Measurements from ENCODE around the gene ZNF544. TPM values are rescaled to one million over a fixed set of nuclear protein-coding genes. Genes with fewer than 3 reads are reported as not detected.

The ZNF544 gene
- total RNA-seq, 1 experiment from 2014 or later: 50.5 TPM

GRCh38 chr19:58268344-58268743, 39.6 kb downstream of the ZNF544 start:
- no TSS peak for BruUV-seq (replicated peaks)
- intact Hi-C loops (cut with micrococcal nuclease; ENCODE audit: unreplicated experiment): no loop called here
- H3K36me3 ChIP-seq (ENCODE audit: insufficient read depth, low read length, poor library complexity, severe bottlenecking): peaks cover 19% of the 10 kb centered on the region
- TF ChIP-seq CTCF (conservative IDR thresholded peaks at IDR 0.05; ENCODE audit: low read depth, low read length): no peak
- TF ChIP-seq EZH2 (IDR thresholded peaks at IDR 0.05; ENCODE audit: borderline replicate concordance, low read depth, low read length, poor library complexity, severe bottlenecking): no peak
- no peak overlapping the region for H3K27ac ChIP-seq (ENCODE audit: low read depth, low read length, poor library complexity, severe bottlenecking)
- no peaks in the 10 kb centered on the region for H3K27me3 ChIP-seq (replicated peaks; ENCODE audit: insufficient read depth, low read depth, low read length, poor library complexity)
- DNase-seq (ENCODE audit: low spot score): no peak
- no peaks in the 10 kb centered on the region for H3K4me1 ChIP-seq (ENCODE audit: insufficient read depth, low read length, poor library complexity, severe bottlenecking)
- peaks cover 68% of the 10 kb centered on the region for H3K9me3 ChIP-seq (ENCODE audit: low read depth, low read length, poor library complexity, severe bottlenecking)
- CTCF ChIA-PET: no interaction called here
- H3K4me3 ChIP-seq (ENCODE audit: low read depth, low read length, poor library complexity, severe bottlenecking): no peak overlapping the region
- POLR2A ChIA-PET (ENCODE audit: low non-redundant PET): no interaction called here

- intact Hi-C loops (cut with micrococcal nuclease; ENCODE audit: unreplicated experiment): no loop called here
- H3K36me3 ChIP-seq (ENCODE audit: insufficient read depth, low read length, poor library complexity, severe bottlenecking): peaks cover 20% of the 10 kb centered on the region
- POLR2A ChIA-PET (ENCODE audit: low non-redundant PET): no interaction called here
- H3K27ac ChIP-seq (ENCODE audit: low read depth, low read length, poor library complexity, severe bottlenecking): no peak overlapping the region
- no peaks in the 10 kb centered on the region for H3K27me3 ChIP-seq (replicated peaks; ENCODE audit: insufficient read depth, low read depth, low read length, poor library complexity)
- no peak for DNase-seq (ENCODE audit: low spot score)
- CTCF ChIA-PET: no interaction called here
- no peak overlapping the region for H3K4me3 ChIP-seq (ENCODE audit: low read depth, low read length, poor library complexity, severe bottlenecking)
- H3K4me1 ChIP-seq (ENCODE audit: insufficient read depth, low read length, poor library complexity, severe bottlenecking): no peaks in the 10 kb centered on the region
- H3K9me3 ChIP-seq (ENCODE audit: low read depth, low read length, poor library complexity, severe bottlenecking): peaks cover 27% of the 10 kb centered on the region
- no TSS peak for BruUV-seq (replicated peaks)
- TF ChIP-seq EZH2 (IDR thresholded peaks at IDR 0.05; ENCODE audit: borderline replicate concordance, low read depth, low read length, poor library complexity, severe bottlenecking): no peak
- no peak for TF ChIP-seq CTCF (conservative IDR thresholded peaks at IDR 0.05; ENCODE audit: low read depth, low read length)
Measured at GRCh38 chr19:58274771-58275201, 46.1 kb downstream of the ZNF544 start.

GRCh38 chr19:58275564-58275963, 46.9 kb downstream of the ZNF544 start:
- TF ChIP-seq CTCF (conservative IDR thresholded peaks at IDR 0.05; ENCODE audit: low read depth, low read length) (no peak), EZH2 (IDR thresholded peaks at IDR 0.05; ENCODE audit: borderline replicate concordance, low read depth, low read length, poor library complexity, severe bottlenecking) (no peak)
- CTCF ChIA-PET: interaction anchor here (0.7 kb wide), 1 partner anchor 124 kb away, joined by 3 read pairs; no protein-coding TSS in a partner anchor
- BruUV-seq (replicated peaks): no TSS peak
- peaks cover 23% of the 10 kb centered on the region for H3K9me3 ChIP-seq (ENCODE audit: low read depth, low read length, poor library complexity, severe bottlenecking)
- no peaks in the 10 kb centered on the region for H3K27me3 ChIP-seq (replicated peaks; ENCODE audit: insufficient read depth, low read depth, low read length, poor library complexity)
- H3K4me1 ChIP-seq (ENCODE audit: insufficient read depth, low read length, poor library complexity, severe bottlenecking): no peaks in the 10 kb centered on the region
- POLR2A ChIA-PET (ENCODE audit: low non-redundant PET): no interaction called here
- H3K27ac ChIP-seq (ENCODE audit: low read depth, low read length, poor library complexity, severe bottlenecking): no peak overlapping the region
- no peak for DNase-seq (ENCODE audit: low spot score)
- no peak overlapping the region for H3K4me3 ChIP-seq (ENCODE audit: low read depth, low read length, poor library complexity, severe bottlenecking)
- intact Hi-C loops (cut with micrococcal nuclease; ENCODE audit: unreplicated experiment): no loop called here
- peaks cover 23% of the 10 kb centered on the region for H3K36me3 ChIP-seq (ENCODE audit: insufficient read depth, low read length, poor library complexity, severe bottlenecking)
